COR-L47 (cell line): ENCODE measurements around the gene SMC3.
A peak's percentile ranks its signal among the peaks of the same experiment; 100 is the strongest.
"Not testable (repeated sequence)": the region's sequence is repeated elsewhere in the genome, so short reads cannot be mapped to it uniquely, and the experiment has no call there.

ENCODE experiments used
- DNase-seq: peaks from one replicate; lab custom pipeline; 2025; lab: John Stamatoyannopoulos, UW

Gene SMC3

DNA sequence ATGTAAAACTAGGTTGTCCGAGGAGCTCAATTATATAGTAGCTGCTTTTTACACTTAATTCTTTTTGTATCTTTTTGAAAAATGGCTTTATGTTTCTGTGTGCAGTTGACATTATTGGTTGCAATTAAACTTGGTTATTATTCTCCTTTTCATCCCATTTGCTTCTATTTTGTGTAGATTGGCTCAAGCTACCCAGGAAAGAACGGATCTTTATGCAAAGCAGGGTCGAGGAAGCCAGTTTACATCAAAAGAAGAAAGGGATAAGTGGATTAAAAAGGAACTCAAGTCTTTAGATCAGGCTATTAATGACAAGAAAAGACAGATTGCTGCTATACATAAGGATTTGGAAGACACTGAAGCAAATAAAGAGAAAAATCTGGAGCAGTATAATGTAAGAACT, 16.5 kb downstream of the SMC3 start:
- DNase-seq = no peak

DNA sequence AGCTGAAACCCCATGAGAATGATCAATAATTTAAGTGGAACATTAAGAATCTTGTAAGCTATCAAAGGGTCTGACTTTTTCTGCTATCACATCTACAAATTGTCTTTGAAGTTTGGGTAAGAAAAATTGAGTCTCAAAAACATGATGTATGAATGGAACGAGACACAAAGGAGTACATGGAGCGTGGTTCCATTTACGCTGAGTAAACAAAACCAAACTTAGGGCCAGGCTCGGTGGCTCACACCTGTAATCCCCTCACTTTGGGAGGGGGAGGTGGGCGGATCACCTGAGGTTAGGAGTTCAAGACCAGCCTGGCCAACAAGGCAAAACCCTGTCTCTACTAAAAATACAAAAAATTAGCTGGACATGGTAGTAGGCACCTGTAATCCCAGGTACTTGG, 24.3 kb downstream of the SMC3 start:
- DNase-seq = no peak

DNA sequence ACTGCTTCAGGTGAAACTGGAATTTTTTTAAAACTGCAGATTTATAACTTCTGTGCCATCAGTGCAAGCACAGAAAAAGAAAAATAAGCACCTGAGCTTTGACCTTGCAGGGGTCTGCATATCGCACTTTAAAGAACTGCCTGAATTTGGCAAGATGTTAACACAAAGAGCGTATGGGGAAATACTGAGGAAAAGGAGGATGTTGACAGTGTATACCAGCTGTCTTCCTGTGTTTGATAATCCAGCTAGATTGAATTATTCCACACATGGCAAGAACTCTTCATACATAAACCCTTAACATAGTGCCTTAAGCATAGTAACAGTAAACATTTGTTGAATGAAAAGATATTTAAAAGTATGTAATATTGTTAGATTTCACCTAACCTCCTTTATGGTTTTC, 30.0 kb downstream of the SMC3 start:
- DNase-seq = no peak

DNA sequence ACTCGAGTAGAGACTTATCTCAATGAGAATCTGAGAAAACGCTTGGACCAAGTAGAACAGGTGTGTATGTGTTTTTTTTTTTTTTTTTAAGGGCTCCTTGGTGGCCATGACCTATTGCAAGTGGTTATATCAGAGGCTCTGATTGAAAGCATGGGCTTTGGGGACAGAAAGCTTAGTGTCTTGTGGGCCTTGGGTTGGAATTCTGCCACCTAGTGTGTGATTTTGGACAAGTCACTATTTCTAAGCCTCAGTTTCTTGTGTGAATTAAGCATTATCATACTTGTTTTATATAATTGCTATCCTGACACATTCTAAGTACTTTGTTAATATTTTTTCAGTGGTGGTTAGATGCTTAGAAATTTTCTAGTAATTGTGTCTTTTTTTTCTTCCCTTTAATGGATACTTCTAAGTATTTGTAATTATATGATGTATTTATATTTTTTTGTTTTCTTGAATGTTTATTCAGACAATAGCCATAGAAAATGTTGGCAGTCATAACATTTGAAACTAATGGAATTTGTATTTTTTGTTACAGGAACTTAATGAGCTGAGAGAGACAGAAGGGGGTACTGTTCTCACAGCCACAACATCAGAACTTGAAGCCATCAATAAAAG, 33.1 kb downstream of the SMC3 start:
- peak; percentile 1 for DNase-seq

DNA sequence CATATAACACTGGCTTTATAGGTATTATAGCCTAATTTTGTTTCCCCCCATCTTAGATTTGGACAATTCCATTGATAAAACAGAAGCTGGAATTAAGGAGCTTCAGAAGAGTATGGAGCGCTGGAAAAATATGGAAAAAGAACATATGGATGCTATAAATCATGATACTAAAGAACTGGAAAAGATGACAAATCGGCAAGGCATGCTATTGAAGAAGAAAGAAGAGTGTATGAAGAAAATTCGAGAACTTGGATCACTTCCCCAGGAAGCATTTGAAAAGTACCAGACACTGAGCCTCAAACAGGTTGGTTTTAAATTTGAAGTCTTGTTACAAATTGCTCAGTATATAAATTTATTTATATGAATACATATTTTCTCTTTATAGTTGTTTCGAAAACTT, 34.1 kb downstream of the SMC3 start:
- no peak for DNase-seq

DNA sequence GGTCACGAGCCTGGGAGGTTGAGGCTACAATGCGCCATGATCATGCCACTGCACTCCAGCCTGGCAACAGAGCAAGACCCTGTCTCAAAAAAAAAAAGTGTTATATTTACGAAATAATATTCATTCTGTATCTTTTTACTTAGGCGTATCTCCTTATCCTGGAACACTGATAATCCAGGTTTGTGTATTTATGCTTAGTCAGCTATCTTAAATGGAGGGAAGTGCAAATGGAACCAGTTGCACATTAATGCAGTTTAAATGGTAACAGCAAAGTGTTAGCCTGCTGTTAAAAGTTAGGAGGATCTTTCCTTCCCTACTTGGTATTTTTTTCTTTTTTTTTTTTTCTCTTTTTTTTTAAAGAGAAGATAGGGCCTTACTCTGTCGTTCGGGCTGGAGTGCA, 40.6 kb downstream of the SMC3 start:
- no peak for DNase-seq

DNA sequence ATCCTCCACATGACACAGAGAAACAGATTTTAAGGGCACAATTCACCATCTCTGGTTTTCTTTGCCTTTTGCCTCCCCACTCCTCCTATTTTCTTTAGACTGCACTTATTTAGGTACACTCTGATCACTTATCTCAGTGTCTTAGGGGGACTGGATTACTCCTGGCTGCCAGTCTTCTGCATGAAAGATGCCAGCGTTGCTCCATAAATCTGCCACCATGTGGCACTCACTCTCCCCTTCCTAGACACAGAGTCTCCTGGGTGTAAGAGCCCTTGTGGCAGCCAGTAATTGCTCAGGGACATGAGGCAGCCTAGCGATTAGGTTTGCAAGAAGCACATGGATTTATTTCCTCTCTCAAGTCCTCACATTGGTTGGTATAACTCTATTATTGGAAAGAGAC, 42.1 kb downstream of the SMC3 start:
- peak; percentile 8 for DNase-seq

DNA sequence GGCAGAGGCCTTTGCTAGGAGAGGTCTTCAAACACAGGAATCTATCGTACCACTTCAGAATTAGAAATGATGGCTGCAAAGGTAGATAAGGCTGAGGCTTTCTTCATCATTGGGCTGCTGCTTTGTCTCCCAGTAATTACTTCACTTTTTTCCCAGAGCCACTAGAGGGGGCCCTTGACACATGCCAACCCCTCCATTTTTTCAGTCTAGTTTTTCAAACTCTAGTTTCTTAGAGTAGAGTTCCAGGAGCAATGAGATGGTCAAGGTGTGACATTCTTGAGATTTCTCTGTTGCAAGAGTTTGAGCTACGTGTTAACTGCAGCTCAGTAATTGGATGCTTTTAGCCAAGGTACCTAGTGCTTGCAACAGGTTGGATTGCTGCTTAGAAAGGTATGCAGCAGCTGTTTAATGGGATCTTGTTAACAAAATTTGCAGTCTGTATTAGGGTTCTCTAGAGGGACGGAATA, 42.8 kb downstream of the SMC3 start:
- DNase-seq = peak; percentile 21

DNA sequence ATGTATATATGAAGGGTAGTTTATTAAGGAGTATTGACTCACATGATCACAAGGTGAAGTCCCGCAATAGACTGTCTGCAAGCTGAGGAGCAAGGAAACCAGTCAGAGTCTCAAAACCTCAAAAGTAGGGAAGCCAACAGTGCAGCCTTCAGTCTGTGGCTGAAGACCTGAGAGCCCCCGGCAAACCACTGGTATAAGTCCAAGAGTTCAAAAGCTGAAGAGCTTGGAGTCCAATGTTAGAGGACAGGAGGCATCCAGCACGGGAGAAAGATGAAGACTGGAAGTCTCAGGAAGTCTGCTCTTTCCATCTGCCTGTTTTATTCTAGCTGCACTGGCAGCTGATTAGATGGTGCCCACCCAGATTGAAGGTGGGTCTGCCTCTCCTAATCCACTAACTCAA, 43.3 kb downstream of the SMC3 start:
- DNase-seq = not testable (repeated sequence)

DNA sequence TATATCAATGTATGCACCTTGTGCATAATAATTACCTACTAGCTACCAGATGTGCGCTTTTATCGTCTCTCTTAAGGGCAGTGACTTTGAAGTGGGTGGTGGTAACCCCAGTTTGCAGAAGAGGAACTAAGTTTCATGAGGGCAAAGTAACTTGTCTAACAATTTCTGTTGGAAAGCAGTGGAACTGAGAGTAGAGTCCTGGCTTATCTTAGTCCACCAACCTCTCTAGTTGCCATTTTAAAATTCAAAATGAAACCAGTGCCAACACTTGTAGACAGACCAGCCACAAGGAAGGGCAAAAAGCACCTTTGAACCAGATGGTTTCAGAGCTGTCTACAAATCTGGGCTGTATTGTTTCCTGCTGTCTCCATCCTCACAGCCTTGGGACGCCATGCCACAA, 44.6 kb downstream of the SMC3 start:
- no peak for DNase-seq

DNA sequence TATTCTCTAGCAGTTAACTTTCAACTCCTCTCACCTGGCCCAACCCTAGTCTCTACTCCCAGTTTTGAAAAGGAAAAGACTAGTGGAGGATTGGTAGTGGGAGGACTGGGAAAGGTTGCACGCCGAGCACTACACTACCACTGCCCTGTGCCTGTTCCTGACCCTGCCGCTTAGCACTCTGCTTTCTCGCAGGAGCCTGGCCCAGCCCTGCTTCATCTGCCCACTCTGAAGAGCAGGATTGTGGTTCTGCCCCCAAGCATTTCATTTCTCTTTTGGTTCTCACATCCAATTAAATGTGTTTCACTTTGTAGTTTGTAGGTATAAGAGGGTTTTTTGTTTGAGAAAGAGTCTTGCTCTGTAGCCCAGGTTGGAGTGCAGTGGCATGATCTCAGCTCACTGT, 45.1 kb downstream of the SMC3 start:
- no peak for DNase-seq

DNA sequence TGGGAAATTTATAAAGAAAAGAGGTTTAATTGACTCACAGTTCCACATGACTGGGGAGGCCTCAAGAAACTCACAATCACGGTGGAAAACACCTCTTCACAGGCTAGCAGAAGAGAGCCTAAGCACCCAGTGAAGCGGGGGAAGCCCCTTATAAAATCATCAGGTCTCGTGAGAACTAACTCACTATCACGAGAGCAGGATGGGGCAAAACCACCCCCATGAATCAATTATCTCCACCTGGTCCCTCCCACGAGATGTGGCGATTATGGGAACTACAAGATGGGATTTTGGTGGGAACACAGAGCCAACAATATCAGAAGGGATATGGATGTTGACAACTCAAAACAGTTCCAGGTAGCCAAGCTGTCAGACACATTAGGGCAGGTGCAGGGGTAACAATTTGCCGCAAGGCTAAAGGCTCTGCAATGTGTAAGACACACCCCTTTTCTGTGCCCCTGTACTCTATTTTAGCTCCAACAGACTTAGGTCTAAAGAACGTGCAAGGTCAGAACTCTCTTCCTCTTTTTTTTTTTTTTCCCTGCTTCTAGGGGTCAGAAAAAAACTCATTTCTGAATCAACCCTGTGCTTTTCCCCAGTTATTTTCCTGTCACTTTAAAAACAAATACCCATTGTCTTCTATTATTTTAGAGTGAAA, 46.0 kb downstream of the SMC3 start:
- DNase-seq = no peak

DNA sequence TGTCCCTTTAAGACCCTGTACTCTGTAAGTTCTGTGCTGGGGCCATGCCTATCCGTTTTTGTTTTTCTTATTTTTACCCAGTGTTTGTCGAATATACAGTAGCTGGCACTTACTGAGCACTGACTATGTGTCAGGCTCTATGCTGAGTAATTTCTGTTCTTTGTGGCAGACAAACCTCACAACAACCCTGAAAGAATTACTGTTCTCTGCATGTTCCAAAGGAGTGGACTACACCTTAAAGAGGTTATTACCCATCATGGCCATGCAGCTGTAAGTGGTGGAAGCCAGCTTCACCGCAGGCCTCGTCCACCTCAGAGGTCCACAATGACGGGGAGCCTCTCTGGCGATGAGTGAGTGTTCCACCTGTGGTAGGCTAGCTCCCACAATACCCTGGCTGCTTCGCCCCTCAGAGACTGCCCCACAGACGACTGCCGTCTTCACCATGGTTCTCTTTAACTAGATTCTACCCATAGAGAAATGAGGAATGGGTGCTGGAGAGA, 46.6 kb downstream of the SMC3 start:
- no peak for DNase-seq

DNA sequence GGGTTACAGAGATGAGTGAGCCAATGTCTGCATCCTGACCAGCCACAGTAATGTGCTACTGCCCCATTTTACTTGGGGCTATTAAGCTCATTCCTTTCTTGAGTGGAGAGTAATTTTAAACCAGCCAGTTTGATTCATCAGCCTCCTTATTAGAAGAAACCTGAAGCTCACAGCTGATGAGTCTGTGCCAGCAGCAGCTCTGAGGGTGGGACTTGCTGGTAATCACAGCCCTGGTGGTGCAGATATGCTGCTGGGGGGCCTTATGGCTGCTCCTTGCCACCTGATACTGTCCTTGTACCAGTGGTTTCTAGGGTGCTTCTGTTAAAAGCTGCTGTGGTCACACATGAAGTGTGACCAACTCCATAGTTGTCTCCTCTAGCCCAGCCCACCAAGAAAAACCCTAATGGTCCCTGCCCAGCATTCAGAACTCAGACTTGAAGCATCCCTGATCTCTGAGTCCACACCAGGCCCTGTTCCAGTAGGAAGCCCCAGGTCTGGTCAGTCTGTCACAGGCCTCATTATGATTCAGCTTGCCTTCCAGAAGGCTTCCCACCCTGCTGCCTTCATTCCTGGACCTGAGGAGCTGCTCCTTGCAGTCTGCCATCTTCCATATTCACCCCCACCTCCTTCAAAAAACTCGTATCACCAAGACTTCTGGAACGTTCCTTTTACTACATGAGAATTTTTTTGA, 47.7 kb downstream of the SMC3 start:
- DNase-seq = no peak

DNA sequence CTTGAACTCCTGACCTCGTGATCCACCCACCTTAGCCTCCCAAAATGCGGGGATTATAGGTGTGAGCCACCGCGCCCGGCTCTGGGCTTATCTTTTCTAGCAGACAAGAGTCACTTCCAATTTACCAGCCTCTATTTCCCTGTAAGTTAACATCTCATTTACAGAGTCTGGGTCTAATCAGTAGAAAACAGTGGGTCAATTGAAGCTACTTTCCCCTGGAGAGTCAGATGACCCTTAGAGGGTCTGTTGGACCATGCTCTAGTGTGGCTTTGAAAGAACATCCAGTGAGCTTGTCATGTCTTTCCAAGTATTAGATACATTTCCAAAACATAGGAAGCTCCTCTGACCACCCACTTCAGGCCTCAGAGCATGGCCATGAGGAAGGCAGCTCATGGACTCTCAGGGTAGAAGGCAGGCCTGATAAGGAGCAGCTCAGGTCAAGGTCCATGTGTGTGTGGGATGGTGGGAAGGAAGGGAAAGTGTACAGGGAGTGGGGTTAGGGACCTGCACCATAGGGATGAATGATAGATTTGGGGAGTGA, 49.1 kb downstream of the SMC3 start:
- DNase-seq = no peak

DNA sequence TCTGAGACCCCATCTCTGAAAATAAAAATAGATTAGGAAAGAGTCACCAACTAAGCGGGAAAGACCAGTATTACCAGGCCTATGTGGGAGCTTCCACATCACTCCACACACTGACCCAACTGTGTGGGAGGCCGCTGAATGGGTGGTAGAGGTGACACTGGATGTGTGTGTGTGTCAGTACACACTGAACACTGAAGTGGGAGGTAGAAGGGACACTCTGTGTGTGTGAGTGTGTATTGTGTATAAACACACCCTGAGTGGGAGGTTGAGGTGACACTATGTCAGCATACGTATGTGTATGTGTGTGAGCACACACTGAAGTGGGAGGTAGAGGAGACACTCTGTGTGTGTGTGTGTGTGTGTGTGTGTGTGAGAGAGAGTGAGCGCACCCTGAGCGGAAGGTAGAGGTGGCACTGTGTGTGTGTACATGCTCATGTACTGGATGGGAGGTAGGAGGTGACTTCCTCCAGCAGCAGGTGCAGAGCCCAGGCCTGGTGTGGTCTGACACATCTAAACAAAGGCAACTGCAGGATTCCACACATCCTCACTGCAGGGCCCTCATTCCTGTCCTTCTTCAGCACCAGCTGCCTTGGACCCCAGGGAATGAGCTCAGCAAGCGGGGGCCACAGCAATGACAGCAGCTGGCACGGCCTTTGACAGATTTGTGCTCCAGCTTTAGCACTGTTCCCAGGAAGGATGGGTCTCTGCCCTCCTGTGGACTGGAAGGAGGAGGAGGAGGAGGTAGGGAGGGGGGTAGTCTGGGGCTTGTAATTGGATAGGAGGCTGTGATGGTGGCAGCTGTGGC, 50.1 kb downstream of the SMC3 start:
- peak; percentile 52 for DNase-seq

DNA sequence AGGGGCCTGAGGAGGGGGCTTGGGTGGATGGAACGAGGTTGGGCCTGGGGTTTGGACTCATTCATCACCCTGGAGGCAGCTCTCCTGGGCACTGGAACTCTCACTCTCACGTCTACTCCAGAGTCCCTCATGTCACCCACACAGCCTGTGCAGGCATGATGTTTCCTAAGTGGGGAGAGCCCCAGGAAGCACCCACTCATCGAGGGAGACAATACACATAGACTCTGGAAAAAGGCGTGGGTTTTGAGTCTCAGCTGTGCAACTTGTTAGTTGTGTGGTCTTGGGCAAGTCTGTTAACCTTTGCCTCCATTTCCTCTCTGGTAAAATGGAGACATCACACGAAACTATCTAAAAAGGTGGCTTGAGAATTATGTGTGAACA, 50.7 kb downstream of the SMC3 start:
- DNase-seq = no peak

DNA sequence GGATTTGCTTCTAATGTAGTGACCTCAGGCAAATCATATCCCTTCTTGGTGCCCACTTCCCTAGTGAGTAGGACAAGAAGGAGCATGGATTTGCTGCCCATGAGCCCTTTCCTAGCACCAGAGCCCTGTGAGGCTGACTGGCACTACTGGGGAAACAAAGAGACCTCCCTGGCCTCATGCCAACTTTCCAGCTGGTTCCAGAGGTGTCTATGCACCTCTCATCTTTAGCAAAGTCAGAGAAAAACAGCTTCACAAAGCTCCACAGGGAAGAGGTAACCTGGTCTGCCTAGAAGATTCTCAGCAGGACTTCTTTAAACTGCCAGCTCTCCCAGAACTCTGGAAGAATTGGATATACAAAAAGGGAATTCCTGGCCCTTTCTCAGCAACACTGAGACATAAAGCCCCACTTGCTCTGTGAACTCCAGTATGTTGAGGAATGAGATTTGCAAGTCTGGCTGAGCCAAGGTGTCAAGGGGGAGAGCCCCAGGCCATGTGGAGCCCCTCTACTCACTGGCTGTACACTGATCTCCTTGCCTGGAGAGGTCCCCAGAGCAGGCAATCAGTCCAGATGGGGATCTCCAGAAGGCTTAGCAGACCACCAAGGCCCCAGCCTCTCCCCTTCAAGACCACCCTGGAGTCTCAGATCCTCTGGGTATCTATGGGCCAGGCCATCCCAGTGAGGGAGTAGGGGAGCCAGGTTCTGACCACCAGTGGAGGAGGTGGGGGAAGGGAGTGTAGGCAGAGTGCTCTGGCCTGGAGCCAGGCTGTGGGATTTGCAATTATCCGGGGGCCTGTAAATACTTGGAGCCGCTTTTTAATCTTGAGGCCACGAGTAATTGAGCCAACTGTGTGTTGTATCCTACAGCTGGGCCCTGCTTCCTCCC, 52.3 kb downstream of the SMC3 start:
- peak; percentile 10 for DNase-seq

DNA sequence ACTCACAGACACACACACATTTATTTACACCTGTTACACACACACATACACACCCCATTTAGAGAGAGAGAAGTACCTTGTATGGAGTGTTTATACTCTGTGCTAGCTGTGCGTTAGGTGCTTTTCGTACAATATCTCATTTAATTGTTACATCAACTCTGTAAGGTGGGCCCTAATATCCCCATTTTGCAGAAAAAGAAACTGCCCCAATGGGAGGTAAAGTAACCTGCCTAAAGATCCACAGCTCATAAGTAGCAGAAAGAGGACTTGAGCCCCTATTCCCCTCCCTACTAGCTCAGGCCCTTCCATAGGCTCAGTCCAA, 52.9 kb downstream of the SMC3 start:
- no peak for DNase-seq

DNA sequence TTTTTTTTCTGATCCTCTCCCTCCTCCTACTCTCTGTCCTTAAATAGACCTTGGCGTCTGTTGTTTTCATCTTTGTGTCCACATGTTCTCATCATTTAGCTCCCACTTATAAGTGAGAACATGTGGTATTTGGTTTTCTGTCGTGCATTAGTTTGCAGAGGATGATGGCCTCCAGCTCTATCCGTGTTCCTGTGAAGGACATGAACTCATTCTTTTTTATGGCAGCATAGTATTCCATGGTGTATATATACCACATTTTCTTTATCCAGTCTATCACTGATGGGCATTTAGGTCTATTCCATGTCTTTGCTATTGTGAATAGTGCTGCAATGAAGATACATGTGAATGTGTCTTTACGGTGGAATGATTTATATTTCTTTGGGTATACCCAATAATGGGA, 55.8 kb downstream of the SMC3 start:
- DNase-seq = not testable (repeated sequence)

DNA sequence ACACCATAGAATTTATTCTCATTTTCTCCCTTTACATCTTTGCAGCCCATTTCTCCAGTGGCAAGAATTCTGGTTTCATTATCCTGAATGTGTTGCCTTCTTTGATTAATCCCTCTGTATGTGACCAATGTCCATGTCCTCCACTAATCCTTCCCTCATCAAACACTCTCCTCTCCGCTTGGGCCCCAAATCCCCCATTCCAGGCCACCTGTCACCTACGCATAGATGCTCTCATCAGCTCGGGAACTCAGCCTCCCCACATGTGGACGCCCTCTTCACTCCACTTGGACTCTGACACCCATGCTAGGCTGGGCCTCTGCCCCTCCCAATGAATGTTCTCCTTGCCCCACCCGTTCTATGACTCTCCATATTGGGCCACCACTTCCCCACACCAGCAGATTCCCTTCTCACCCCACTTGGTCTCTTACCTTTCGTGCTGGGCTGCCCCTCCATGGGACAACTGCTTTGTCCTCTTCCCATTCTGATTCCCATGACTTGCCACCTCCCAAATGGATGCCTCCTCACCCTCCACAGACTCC, 57.9 kb downstream of the SMC3 start:
- no peak for DNase-seq
